Fibroblast of pulmonary artery (primary cell): ENCODE measurements around the gene AUTS2.

ENCODE experiments used
- DNase-seq: peaks from one replicate; pipeline ENCODE4 v3.0.0-alpha.2; 2010; ENCODE audit warnings: low read depth
- H3K4me3 ChIP-seq: replicated peaks from 2 replicates; pipeline ENCODE4 v1.5.1; 2011; ENCODE audit warnings: low read depth, mild to moderate bottlenecking, control low read depth, low read length, moderate library complexity
- CTCF ChIP-seq: IDR thresholded peaks from 2 replicates; pipeline ENCODE4 v1.5.1; 2011; ENCODE audit warnings: mild to moderate bottlenecking, control low read depth, low read length, inconsistent platforms; ENCODE audit errors: missing control alignments

AUTS2 gene

GRCh38 chr7:70400829-70401380 is 802.6 kb downstream of the AUTS2 start:
- DNase-seq = no peak
- H3K4me3 ChIP-seq = no peak overlapping the region
- TF ChIP-seq CTCF = no peak

- H3K4me3 ChIP-seq = no peak overlapping the region
- no peak for DNase-seq
- no peak for TF ChIP-seq CTCF
Observed at GRCh38 chr7:70402069-70402468, 803.8 kb downstream of the AUTS2 start.

- no peak for TF ChIP-seq CTCF
- H3K4me3 ChIP-seq = no peak overlapping the region
- DNase-seq = no peak
Observed at GRCh38 chr7:70405241-70405640, 807.0 kb downstream of the AUTS2 start.

GRCh38 chr7:70406186-70406949 is 808.1 kb downstream of the AUTS2 start:
- TF ChIP-seq CTCF = no peak
- DNase-seq = no peak
- no peak overlapping the region for H3K4me3 ChIP-seq

GRCh38 chr7:70406950-70407209 is 808.6 kb downstream of the AUTS2 start:
- no peak overlapping the region for H3K4me3 ChIP-seq
- DNase-seq = no peak
- no peak for TF ChIP-seq CTCF

- no peak for DNase-seq
- TF ChIP-seq CTCF = no peak
- H3K4me3 ChIP-seq = no peak overlapping the region
Observed at GRCh38 chr7:70408477-70408876, 810.2 kb downstream of the AUTS2 start.

- H3K4me3 ChIP-seq = no peak overlapping the region
- TF ChIP-seq CTCF = no peak
- DNase-seq = no peak
Observed at GRCh38 chr7:70408891-70409290, 810.6 kb downstream of the AUTS2 start.
